HCT116 (cell line): ENCODE data around the gene KIAA1671.

ENCODE experiments used
- CTCF ChIP-seq, 3 experiments: fragments of 200-600 bp in 1 of 3; sonication (generic) in 1 of 3; IDR thresholded peaks in 2 of 3; conservative IDR thresholded peaks in 1 of 3; 2 replicates each; pipeline ENCODE4 v1.5.1; 2012 to 2017; ENCODE audit warnings: low read depth in 2 of 3, low read length in 2 of 3, antibody characterized with exemption in 1 of 3, borderline replicate concordance in 1 of 3, control low read depth in 1 of 3, mild to moderate bottlenecking in 1 of 3, mixed read lengths in 1 of 3, mixed run types in 1 of 3, moderate library complexity in 1 of 3; ENCODE audit not compliant: insufficient read depth in 1 of 3
- ELF1 ChIP-seq: IDR thresholded peaks from 2 replicates; pipeline ENCODE4 v1.6.1; 2012; ENCODE audit warnings: low read depth, borderline replicate concordance
- EZH2 ChIP-seq: fragments of 200-600 bp; sonication (generic); IDR thresholded peaks from 2 replicates; pipeline ENCODE4 v1.6.1; 2017; ENCODE audit warnings: antibody characterized with exemption, mixed run types
- MAX ChIP-seq: IDR thresholded peaks from 2 replicates; pipeline ENCODE4 v1.6.1; 2012
- POLR2A ChIP-seq: IDR thresholded peaks from 2 replicates; pipeline ENCODE4 v1.7.0; 2011; ENCODE audit warnings: borderline replicate concordance; ENCODE audit not compliant: insufficient read depth, insufficient read length; ENCODE audit errors: extremely low read depth
- POLR2AphosphoS5 ChIP-seq: IDR thresholded peaks from 2 replicates; pipeline ENCODE4 v1.6.1; 2011; ENCODE audit warnings: mild to moderate bottlenecking, low read depth, low read length, moderate library complexity
- RAD21 ChIP-seq: IDR thresholded peaks from 2 replicates; pipeline ENCODE4 v1.6.1; 2012; ENCODE audit warnings: low read depth, mild to moderate bottlenecking
- TCF7L2 ChIP-seq: IDR thresholded peaks from 2 replicates; pipeline ENCODE4 v1.7.0; 2011; ENCODE audit warnings: borderline replicate concordance, inconsistent platforms; ENCODE audit not compliant: insufficient read depth, insufficient read length; ENCODE audit errors: extremely low read depth
- ZNF274 ChIP-seq: fragments of 200-500 bp; sonication (Bioruptor generic); IDR thresholded peaks from 2 replicates; pipeline ENCODE4 v1.6.1; 2014; ENCODE audit warnings: mild to moderate bottlenecking, low read depth, low read length, inconsistent platforms

GRCh38 chr22:25102722-25103121, 150.2 kb downstream of the KIAA1671 start:
- TF ChIP-seq POLR2A (no peak), ELF1 (no peak), CTCF (IDR thresholded peaks at IDR 0.05 in 2 of 3, conservative IDR thresholded peaks at IDR 0.05 in 1 of 3; ENCODE audit: borderline replicate concordance in 1 of 3, insufficient read depth in 1 of 3, low read depth in 2 of 3, low read length in 2 of 3) (no peak), RAD21 (no peak), ZNF274 (no peak), EZH2 (no peak), TCF7L2 (no peak), POLR2AphosphoS5 (no peak), MAX (no peak)
